ENCODE measurements around the gene PCDHA7.
"Not testable (repeated sequence)": the region's sequence is repeated elsewhere in the genome, so short reads cannot be mapped to it uniquely, and the experiment has no call there.

Gene PCDHA7

DNA sequence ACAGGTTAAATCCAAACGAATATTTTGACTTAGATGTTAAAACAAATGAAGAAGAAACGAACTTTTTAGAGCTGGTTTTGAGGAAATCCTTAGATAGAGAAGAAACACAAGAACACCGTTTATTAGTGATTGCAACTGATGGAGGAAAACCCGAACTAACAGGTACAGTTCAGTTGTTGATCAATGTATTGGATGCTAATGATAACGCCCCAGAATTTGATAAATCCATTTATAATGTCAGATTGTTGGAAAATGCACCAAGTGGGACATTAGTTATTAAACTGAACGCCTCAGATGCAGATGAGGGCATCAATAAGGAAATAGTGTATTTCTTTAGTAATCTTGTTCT, 11.8 kb upstream of the PCDHA7 start:
- DNase-seq: no peak

GRCh38 chr5:140822969-140823368, 11.1 kb upstream of the PCDHA7 start:
- not testable (repeated sequence) for DNase-seq

DNA sequence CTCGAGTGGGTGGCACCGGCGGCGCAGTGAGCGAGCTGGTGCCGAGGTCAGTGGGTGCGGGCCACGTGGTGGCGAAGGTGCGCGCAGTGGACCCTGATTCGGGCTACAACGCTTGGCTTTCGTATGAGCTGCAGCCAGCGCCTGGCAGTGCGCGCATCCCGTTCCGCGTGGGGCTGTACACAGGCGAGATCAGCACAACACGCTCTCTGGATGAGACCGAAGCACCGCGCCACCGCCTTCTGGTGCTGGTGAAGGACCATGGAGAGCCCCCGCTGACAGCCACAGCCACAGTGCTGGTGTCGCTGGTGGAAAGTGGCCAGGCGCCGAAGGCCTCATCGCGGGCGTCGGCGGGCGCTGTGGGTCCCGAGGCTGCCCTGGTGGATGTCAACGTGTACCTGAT, 10.6 kb upstream of the PCDHA7 start:
- DNase-seq: no peak

DNA sequence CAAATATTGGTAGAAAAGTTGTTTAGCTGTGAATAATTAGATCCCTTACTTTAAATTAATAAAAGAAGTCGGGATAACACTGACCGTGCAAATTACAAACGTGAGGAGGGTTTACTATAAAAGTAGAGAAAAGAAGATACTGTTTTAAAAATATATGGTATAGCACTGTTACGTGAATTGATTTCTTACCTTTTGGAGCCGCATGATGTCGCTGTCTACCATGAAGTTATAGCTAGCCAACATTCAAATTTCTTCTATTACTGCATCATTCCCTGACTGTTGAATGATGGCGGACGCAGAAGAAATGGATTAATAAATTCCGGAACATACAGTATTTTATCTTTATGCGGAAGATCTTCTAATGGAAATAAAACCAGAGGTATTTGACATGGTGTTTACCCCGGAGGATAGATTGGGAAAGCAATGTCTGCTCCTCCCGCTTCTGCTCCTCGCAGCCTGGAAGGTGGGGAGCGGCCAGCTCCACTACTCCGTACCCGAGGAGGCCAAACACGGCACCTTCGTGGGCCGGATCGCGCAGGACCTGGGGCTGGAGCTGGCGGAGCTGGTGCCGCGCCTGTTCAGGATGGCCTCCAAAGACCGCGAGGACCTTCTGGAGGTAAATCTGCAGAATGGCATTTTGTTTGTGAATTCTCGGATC, 6.2 kb upstream of the PCDHA7 start, which contains the start of gene PCDHA6:
PCDHA6 (plus strand) TSS at position 257 of the 658 bp plus-strand sequence; CDS start at position 389, 132 bp downstream.
- no peak for DNase-seq

GRCh38 chr5:140828362-140828737, 5.7 kb upstream of the PCDHA7 start:
- no peak for DNase-seq

DNA sequence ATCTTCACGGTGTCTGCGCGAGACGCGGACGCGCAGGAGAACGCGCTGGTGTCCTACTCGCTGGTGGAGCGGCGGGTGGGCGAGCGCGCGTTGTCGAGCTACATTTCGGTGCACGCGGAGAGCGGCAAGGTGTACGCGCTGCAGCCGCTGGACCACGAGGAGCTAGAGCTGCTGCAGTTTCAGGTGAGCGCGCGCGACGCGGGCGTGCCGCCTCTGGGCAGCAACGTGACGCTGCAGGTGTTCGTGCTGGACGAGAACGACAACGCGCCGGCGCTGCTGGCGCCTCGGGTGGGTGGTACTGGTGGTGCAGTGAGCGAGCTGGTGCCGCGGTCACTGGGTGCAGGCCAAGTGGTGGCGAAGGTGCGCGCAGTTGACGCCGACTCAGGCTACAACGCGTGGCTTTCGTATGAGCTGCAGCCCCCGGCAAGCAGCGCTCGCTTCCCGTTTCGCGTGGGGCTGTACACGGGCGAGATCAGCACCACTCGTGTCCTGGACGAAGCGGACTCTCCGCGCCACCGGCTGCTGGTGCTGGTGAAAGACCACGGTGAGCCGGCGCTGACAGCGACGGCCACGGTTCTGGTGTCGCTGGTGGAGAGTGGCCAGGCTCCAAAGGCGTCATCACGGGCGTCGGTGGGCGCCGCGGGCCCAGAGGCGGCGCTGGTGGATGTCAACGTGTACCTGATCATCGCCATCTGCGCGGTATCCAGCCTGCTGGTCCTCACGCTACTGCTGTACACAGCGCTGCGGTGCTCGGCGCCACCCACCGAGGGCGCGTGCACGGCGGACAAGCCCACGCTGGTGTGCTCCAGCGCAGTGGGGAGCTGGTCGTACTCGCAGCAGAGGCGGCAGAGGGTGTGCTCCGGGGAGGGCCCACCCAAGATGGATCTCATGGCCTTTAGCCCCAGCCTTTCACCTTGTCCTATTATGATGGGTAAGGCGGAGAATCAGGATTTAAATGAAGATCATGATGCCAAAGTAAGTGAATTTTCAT, 4.3 kb upstream of the PCDHA7 start:
- DNase-seq: not testable (repeated sequence)

GRCh38 chr5:140834439-140835008, 455 bp downstream of the PCDHA7 start:
- not testable (repeated sequence) for DNase-seq

GRCh38 chr5:140835622-140836510, 1.8 kb downstream of the PCDHA7 start:
- DNase-seq: no peak

DNA sequence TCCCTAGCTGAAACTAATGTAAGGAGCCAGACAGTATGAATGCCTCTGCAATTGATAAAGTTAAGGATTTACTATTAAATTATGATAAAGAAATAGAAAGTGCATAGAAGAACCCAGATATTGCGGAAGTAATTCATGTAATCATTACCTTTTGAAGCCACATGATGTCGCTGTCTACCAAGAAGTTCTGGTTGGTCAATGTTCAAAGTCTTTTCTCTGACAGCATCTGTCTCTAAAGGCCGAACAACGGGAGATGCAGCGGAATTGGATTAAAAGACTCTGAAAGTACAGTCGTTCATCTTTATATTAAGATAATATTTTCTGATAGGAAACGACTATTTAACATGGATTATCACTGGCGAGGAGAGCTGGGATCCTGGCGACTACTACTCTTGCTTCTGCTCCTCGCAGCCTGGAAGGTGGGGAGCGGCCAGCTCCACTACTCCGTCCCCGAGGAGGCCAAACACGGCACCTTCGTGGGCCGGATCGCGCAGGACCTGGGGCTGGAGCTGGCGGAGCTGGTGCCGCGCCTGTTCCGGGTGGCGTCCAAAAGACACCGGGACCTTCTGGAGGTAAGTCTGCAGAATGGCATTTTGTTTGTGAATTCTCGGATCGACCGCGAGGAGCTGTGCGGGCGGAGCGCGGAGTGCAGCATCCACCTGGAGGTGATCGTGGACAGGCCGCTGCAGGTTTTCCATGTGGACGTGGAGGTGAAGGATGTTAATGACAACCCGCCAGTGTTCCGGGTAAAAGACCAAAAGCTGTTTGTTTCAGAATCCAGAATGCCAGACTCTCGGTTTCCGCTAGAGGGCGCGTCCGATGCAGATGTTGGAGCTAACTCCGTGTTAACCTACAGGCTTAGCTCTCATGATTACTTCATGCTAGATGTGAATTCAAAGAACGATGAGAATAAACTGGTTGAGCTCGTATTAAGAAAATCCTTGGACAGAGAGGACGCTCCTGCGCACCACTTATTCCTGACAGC, 7.2 kb downstream of the PCDHA7 start, which contains the start of gene PCDHA8:
PCDHA8 (plus strand) TSS at position 210 of the 985 bp plus-strand sequence; CDS start at position 345, 135 bp downstream.
- DNase-seq: peak; percentile 25 to 30

GRCh38 chr5:140842798-140843733, 9.0 kb downstream of the PCDHA7 start:
- no peak for DNase-seq

DNA sequence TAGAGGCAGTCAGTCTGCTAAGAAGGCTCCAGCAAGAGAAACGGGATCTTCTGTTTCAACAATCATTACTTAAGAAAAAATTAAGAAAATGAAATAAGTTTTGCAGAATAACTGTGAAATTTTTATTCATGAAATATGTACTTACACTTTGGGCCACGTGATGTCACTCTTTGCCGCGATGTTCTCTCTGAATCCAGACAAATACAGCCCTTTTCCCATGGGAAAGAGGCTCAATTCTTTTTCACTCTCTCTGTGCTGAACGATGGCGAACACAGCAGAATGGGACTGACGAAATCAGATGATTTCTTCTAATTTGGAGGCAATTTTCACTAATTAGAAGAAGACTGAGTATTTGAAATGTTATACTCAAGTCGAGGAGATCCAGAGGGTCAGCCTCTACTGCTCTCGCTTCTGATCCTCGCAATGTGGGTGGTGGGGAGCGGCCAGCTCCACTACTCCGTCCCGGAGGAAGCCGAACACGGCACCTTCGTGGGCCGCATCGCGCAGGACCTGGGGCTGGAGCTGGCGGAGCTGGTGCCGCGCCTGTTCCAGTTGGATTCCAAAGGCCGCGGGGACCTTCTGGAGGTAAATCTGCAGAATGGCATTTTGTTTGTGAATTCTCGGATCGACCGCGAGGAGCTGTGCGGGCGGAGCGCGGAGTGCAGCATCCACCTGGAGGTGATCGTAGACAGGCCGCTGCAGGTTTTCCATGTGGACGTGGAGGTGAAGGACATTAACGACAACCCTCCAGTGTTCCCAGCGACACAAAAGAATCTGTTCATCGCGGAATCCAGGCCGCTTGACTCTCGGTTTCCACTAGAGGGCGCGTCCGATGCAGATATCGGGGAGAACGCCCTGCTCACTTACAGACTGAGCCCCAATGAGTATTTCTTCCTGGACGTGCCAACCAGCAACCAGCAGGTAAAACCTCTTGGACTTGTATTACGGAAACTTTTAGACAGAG, 14.4 kb downstream of the PCDHA7 start, which contains the start of gene PCDHA9:
PCDHA9 (plus strand) TSS at position 244 of the 964 bp plus-strand sequence; CDS start at position 358, 114 bp downstream.
- DNase-seq: not testable (repeated sequence)

- DNase-seq: not testable (repeated sequence)
Measured at GRCh38 chr5:140849831-140850634, 16.0 kb downstream of the PCDHA7 start.

DNA sequence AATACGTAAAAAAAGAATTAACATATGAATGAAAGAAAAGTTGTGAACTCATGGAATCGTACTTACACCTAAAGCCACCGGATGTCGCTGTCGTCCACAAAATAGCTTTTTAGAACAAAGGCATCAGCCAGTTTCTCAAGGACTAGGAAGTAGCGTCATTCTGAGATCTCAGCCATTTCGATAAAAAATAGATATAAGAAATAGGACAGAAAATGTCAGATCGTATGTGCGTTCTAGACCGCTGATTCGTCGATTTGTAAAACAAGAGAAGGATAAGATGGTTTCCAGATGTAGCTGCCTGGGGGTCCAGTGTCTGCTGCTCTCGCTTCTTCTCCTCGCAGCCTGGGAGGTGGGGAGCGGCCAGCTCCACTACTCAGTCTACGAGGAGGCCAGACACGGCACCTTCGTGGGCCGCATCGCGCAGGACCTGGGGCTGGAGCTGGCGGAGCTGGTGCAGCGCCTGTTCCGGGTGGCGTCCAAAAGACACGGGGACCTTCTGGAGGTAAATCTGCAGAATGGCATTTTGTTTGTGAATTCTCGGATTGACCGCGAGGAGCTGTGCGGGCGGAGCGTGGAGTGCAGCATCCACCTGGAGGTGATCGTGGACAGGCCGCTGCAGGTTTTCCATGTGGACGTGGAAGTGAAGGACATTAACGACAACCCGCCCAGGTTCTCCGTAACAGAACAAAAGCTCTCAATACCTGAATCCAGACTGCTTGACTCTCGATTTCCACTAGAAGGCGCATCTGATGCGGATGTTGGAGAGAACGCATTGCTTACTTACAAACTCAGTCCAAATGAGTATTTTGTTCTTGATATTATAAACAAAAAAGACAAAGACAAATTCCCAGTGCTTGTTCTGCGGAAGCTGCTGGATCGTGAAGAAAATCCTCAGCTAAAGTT, 22.0 kb downstream of the PCDHA7 start, which contains the start of gene PCDHA10:
PCDHA10 (plus strand) TSS at position 126 of the 903 bp plus-strand sequence; CDS start at position 278, 152 bp downstream.
- no peak for DNase-seq

DNA sequence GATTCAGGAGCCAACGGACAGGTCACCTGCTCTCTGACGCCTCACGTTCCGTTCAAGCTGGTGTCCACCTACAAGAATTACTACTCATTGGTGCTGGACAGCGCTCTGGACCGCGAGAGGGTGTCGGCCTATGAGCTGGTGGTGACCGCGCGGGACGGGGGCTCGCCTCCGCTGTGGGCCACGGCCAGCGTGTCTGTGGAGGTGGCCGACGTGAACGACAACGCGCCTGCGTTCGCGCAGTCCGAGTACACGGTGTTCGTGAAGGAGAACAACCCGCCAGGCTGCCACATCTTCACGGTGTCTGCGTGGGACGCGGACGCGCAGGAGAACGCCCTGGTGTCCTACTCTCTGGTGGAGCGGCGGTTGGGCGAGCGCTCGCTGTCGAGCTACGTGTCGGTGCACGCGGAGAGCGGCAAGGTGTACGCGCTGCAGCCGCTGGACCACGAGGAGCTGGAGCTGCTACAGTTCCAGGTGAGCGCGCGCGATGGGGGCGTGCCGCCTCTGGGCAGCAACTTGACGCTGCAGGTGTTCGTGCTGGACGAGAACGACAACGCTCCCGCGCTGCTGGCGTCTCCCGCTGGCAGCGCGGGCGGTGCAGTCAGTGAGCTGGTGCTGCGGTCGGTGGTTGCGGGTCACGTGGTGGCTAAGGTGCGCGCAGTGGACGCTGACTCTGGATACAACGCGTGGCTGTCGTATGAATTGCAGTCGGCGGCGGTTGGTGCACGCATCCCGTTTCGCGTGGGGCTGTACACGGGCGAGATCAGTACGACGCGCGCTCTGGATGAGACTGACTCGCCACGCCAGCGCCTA, 23.3 kb downstream of the PCDHA7 start:
- no peak for DNase-seq

DNA sequence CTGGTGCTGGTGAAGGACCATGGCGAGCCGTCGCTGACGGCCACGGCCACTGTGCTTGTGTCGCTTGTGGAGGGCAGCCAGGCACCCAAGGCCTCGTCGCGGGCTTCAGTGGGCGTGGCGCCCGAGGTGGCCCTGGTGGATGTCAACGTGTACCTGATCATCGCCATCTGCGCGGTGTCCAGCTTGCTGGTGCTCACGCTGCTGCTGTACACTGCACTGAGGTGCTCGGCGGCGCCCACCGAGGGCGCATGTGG, 23.8 kb downstream of the PCDHA7 start:
- no peak for DNase-seq
